ENCODE measurements around the gene NKAIN4.
"Not testable (repeated sequence)": the region's sequence is repeated elsewhere in the genome, so short reads cannot be mapped to it uniquely, and the experiment has no call there.

The NKAIN4 gene

DNA sequence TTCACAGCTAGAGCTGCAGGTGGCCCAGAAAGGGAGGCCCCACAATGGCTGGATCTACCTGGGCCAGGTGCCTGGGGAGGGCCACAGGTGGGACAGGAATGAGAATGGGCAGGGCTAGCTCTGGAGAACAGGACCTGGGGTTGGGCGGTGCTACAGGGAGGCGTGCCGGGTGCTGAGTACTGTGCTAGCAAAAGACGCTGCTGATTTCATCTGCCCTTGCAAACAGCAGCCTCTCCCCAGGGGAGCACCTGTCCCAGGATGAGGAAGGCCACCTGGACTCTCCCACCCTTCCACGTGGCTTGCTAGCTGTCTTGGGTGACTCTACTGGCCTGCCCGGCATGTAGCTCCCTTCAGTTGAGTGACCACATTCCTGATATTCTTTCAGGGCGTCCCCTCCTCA, 31.7 kb downstream of the NKAIN4 start:
- H3K4me3 ChIP-seq (ENCODE audit: low read depth, low read length): no peak overlapping the region
- TF ChIP-seq, protein P1, sequence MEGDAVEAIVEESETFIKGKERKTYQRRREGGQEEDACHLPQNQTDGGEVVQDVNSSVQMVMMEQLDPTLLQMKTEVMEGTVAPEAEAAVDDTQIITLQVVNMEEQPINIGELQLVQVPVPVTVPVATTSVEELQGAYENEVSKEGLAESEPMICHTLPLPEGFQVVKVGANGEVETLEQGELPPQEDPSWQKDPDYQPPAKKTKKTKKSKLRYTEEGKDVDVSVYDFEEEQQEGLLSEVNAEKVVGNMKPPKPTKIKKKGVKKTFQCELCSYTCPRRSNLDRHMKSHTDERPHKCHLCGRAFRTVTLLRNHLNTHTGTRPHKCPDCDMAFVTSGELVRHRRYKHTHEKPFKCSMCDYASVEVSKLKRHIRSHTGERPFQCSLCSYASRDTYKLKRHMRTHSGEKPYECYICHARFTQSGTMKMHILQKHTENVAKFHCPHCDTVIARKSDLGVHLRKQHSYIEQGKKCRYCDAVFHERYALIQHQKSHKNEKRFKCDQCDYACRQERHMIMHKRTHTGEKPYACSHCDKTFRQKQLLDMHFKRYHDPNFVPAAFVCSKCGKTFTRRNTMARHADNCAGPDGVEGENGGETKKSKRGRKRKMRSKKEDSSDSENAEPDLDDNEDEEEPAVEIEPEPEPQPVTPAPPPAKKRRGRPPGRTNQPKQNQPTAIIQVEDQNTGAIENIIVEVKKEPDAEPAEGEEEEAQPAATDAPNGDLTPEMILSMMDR (IDR thresholded peaks at IDR 0.05; ENCODE audit: low read depth, low read length): no peak

DNA sequence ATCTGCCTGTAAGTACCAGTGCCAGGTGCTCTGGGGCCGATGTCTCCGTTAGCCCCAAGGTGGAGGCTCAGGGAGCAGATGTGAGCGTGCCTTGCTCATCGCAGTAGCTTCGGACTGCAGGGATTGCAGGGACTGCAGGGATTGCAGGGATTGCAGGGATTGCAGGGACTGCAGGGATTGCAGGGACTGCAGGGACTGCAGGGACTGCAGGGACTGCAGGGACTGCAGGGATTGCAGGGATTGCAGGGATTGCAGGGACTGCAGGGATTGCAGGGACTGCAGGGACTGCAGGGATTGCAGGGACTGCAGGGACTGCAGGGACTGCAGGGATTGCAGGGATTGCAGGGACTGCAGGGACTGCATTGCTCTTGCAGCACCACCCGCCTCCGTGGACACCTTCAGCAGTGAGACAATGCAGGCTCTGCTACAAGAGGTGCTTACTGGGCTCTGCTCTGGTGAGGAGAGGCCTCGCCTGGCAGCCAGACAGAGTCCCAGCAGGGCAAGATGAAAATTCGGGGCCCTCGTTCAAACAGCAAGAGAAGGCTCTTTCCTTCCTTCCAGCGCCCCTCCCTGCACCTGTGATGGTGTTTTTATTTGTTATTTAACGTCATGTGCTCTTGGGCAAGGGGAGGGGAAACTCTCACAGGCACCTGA, 32.7 kb downstream of the NKAIN4 start:
- H3K4me3 ChIP-seq (ENCODE audit: low read depth, low read length): not testable (repeated sequence)

DNA sequence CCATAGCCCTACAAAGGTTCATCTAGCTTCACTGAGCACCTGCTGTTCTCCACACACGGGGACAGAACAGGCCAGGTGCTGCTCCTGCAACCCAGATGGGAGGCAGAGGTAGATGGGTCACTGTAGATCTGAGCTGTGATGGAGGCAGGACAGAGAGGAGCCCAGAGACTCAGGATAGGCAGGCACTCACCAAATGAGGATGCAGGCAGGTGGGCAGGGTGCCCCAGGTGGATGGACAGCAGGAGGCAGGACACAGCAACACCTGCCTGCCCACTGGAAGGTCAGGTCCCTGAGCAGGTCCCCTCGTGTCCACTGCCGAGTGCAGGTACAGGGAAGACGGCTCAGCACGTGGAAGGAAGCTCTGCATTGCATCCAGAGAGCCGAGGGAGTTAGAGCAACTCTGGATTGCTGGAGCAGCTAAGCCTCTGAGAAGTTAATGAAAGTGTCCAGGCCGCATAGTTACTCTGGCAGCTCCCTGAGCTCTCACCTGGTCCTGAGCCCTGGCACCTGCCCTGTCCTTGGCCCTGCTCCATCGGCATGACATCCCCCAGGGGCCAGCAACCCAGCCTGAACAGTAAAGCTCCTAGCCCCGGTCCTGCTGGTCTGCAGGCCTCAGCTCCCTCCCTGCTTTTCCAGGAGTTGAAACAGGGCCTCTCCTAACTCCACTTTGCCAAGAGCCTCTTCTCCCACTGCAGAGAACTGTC, 33.4 kb downstream of the NKAIN4 start:
- H3K4me3 ChIP-seq (ENCODE audit: low read depth, low read length): no peak overlapping the region
- TF ChIP-seq, protein P1 (IDR thresholded peaks at IDR 0.05; ENCODE audit: low read depth, low read length): no peak

DNA sequence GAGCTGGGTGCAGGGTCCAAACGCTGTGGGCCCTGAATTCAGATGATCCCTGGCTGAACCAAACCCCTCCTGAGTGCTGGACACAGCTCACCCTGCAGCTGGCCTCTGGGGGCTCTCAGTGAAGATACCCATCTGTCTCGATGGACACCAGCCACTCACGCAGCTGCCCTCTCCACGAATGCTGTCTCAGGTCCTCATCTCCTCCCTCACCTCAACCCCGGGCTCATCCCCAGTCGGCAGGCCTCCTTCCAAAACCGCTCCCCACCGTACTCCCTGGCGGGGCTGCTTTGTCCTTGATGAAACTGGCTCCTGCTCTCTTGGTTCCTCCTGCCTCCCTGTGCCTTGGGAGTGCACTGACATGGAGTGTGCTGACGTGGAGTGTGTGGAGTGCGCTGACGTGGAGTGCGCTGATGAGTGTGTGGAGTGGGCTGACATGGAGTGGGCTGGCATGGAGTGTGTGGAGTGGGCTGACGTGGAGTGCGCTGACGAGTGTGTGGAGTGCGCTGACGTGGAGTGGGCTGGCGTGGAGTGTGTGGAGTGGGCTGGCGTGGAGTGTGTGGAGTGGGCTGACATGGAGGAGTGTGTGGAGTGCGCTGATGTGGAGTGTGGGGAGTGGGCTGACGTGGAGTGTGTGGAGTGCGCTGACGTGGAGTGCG, 34.3 kb downstream of the NKAIN4 start:
- TF ChIP-seq, protein P1 (IDR thresholded peaks at IDR 0.05; ENCODE audit: low read depth, low read length): no peak
- no peak overlapping the region for H3K4me3 ChIP-seq (ENCODE audit: low read depth, low read length)

DNA sequence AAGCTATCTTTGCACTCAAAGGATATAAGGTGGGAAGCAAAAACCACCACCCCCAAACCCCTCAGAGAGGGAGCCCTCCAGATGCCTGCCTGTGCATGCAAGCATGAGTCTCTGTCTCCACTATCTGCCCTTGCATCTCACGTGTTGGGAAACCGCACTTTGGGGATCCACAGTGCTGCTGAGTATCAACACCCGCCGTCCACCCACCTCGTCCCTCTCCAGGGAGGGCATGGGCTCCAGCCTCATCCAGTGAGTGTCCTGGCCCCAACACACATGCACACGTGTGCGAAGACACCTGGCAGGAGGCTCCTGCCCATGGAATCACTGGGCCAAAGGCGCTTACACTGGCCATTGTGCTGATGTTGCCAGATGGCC, 34.8 kb downstream of the NKAIN4 start:
- TF ChIP-seq, protein P1 (IDR thresholded peaks at IDR 0.05; ENCODE audit: low read depth, low read length): no peak
- no peak overlapping the region for H3K4me3 ChIP-seq (ENCODE audit: low read depth, low read length)

DNA sequence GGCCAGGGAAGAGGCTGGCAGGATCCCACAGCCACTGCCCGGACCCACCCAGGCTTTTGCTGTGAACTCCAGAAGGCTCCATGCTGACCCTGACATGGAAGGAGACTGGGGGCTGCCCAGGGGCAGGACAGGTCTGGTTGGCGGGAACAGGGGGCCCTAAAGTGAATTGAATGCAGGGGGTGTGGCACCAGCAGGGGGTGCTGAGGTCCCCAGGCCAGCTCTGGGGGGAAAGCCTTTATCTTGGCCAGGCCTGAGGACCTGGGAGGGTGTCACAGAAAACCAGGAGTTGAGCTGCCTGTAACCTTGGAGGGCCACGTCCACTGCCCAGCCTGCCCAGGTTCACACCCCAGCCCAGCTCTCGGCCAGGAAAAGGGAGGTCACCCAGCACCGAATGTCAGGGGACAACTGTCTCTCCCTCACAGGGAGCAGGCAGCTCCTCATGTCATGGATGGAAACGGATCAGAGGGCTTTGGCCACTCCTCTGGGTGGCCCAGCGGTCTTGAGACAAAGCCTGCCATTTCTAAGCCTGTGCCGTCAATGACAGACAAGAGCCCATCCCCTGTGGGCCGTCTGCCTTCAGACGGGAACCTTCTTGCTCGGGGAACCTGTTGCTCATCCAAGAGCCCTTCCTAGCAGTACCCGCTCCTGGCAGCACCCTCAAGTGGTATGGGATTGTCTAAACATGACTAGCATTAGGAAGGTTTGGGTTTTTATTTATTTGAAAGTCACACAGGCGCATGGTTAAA, 35.4 kb downstream of the NKAIN4 start:
- H3K4me3 ChIP-seq (ENCODE audit: low read depth, low read length): no peak overlapping the region
- TF ChIP-seq, protein P1 (IDR thresholded peaks at IDR 0.05; ENCODE audit: low read depth, low read length): no peak

DNA sequence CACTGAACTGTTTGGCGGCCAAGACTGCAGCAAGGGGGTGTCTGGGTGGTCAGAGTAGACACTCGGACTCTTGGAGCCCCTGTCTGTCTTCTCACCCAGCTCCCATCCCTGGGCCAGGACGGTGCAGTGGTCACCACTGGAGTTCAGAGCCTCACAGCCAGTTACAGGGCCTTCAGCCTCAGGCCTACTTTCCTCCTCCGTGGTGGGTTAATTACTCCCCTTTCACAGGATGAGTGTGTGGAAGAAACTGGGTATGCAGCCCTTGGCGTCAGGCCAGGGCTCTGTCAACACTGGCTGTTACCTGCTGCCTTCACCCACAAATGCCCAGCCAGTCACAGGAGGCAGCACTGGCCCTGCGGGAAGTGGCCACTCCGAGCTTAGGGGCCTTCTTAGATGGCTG, 36.6 kb downstream of the NKAIN4 start:
- H3K4me3 ChIP-seq (ENCODE audit: low read depth, low read length): no peak overlapping the region
- TF ChIP-seq, protein P1 (IDR thresholded peaks at IDR 0.05; ENCODE audit: low read depth, low read length): no peak

Measured in WI38 (cell line).